Adrenal gland (tissue), 12 donors: ENCODE data around the gene NYNRIN. TPM values are rescaled to one million over a fixed set of nuclear protein-coding genes. Genes with fewer than 3 reads are reported as not detected.
"Not testable (repeated sequence)": the region's sequence is repeated elsewhere in the genome, so short reads cannot be mapped to it uniquely, and the experiment has no call there.

Source experiments
- DNase-seq, 7 donors: peaks; one replicate each; pipeline ENCODE4 v3.0.0-alpha.2; 2019 to 2020
- H3K27ac ChIP-seq, 5 donors: fragments of 200-600 bp; sonication (generic) in 4 of 5; 1 replicate in 3 of 5; 2 replicates in 2 of 5; pipeline versions ENCODE4 v1.5.1 to v1.8.0; 2016 to 2020; ENCODE audit warnings: mild to moderate bottlenecking in 1 of 5
- H3K27me3 ChIP-seq: fragments of 200-600 bp; 2 replicates; pipeline ENCODE4 v1.8.0; 2021
- H3K36me3 ChIP-seq, 2 donors: fragments of 200-600 bp; replicated peaks in 1 of 2; 1 replicate in 1 of 2; 2 replicates in 1 of 2; pipeline versions ENCODE4 v1.5.1 to v1.8.0; 2018 to 2022
- H3K4me1 ChIP-seq, 2 donors: fragments of 200-600 bp; replicated peaks in 1 of 2; 1 replicate in 1 of 2; 2 replicates in 1 of 2; pipeline versions ENCODE4 v1.5.1 to v1.8.0; 2018 to 2021
- H3K4me3 ChIP-seq, 4 donors: fragments of 200-600 bp; sonication (generic) in 3 of 4; one replicate each; pipeline ENCODE4 v1.5.1; 2016 to 2018
- H3K9me3 ChIP-seq, 3 donors: fragments of 200-600 bp; sonication (generic) in 1 of 3; replicated peaks in 1 of 3; 1 replicate in 2 of 3; 2 replicates in 1 of 3; pipeline versions ENCODE4 v1.5.1 to v1.8.0; 2016 to 2021
- CTCF ChIP-seq, 6 experiments: fragments of 450-650 bp in 4 of 6; fragments of 200-600 bp in 2 of 6; sonication (generic) in 1 of 6; IDR thresholded peaks; 1 replicate in 5 of 6; 2 replicates in 1 of 6; pipeline versions ENCODE4 v1.5.1 to v1.8.0; 2016 to 2021; ENCODE audit warnings: antibody characterized with exemption in 6 of 6, mild to moderate bottlenecking in 2 of 6, moderate library complexity in 1 of 6
- POLR2A ChIP-seq, 2 donors: fragments of 450-650 bp; IDR thresholded peaks; one replicate each; pipeline ENCODE4 v1.6.1; 2017; ENCODE audit warnings: antibody characterized with exemption in 2 of 2, mild to moderate bottlenecking in 2 of 2, moderate library complexity in 1 of 2
- WGBS, 4 donors: extraction: QIAGEN DNeasy Blood & Tissue Kit in 2 of 4; methylation state at CpG; one replicate each; pipeline versions ENCODE4 v1.1.5 to v1.1.7; 2013 to 2017; 5-methylcytosine and 5-hydroxymethylcytosine counted together
- intact Hi-C, 2 donors: fragments of 100-400 bp; cut with DNase I; formaldehyde crosslinking; loops; one replicate each; pipeline versions ENCODE4 v1.14.1 to v1.15.0; 2022 to 2023
- polyA plus RNA-seq, 3 donors: library from polyadenylated mRNA; stranded (reverse); fragments of 200-250 nt in 2 of 3; fragments of 350-450 nt in 1 of 3; fragmentation: Illumina TruSeq in 1 of 3; extraction: RNeasy Lipid Tissue Mini Kit (QIAGEN cat#74804) in 1 of 3; gene quantifications; one replicate each; pipeline ENCODE4 v1.2.3, GENCODE V29; 2013 to 2014
- total RNA-seq, 9 donors: library from RNA; depleted of rRNA in 4 of 9; stranded (reverse); fragments of >200 nt in 4 of 9; fragments of 120-200 nt in 1 of 9; fragmentation: NEBNext Ultra II Directional in 1 of 9; extraction: Animal tissue kit (Norgen Biotek cat#: 25700) in 1 of 9; gene quantifications; one replicate each; pipeline versions ENCODE4 v1.1.0 to v1.2.4, GENCODE V29; 2013 to 2023
- donor health status: healthy with polysubstance abuse.
- donor health status: Bipolar disorder and iron deficiency.
- donor health status: DM: yes; HTN: yes; CAD: no.
- donor health status: DM: no; HTN: no; CAD: no.
- donor health status: DM: no; HTN: no; CAD: no.
- donor health status: DM: yes; HTN: yes; CAD: no.

NYNRIN gene
- total and polyA plus RNA-seq, 12 donors: 2.2 to 11.0 (median 6.7) TPM

GRCh38 chr14:24382064-24382371, 16.8 kb upstream of the NYNRIN start:
- intact Hi-C loops: no loop called here
- DNase-seq: peak in 1 of 7 donors; percentile 63
- no peaks in the 10 kb centered on the region for H3K9me3 ChIP-seq
- no peak for TF ChIP-seq CTCF (IDR thresholded peaks at IDR 0.05)
- TF ChIP-seq POLR2A (IDR thresholded peaks at IDR 0.05): no peak
- H3K27me3 ChIP-seq: no peaks in the 10 kb centered on the region
- H3K4me3 ChIP-seq: no peak overlapping the region
- peak overlapping the region in 2 of 5 donors; percentile 22 to 29 for H3K27ac ChIP-seq
- no peaks in the 10 kb centered on the region for H3K4me1 ChIP-seq
- H3K36me3 ChIP-seq: no peaks in the 10 kb centered on the region
- 57 to 83% (median 64%) methylated on average over 4 of the region's 4 CpGs for WGBS, 4 donors

- no peak for DNase-seq
- intact Hi-C loops: no loop called here
- H3K27ac ChIP-seq: no peak overlapping the region
- no peaks in the 10 kb centered on the region for H3K27me3 ChIP-seq
- peaks cover 0 to 6% of the 10 kb centered on the region in 2 donors for H3K4me1 ChIP-seq
- no peaks in the 10 kb centered on the region for H3K9me3 ChIP-seq
- TF ChIP-seq POLR2A (IDR thresholded peaks at IDR 0.05): no peak
- TF ChIP-seq CTCF (IDR thresholded peaks at IDR 0.05): no peak
- no peak overlapping the region for H3K4me3 ChIP-seq
- no peaks in the 10 kb centered on the region for H3K36me3 ChIP-seq
- WGBS, 4 donors: 82 to 88% (median 85%) methylated on average over 4 of the region's 4 CpGs
Measured at GRCh38 chr14:24384169-24384568, 14.6 kb upstream of the NYNRIN start.

- intact Hi-C loops: no loop called here
- peaks cover 0 to 8% of the 10 kb centered on the region in 2 donors for H3K4me1 ChIP-seq
- no peaks in the 10 kb centered on the region for H3K27me3 ChIP-seq
- no peak for DNase-seq
- H3K36me3 ChIP-seq: no peaks in the 10 kb centered on the region
- WGBS, 4 donors: 72 to 80% (median 76%) methylated on average over 4 of the region's 4 CpGs
- no peak overlapping the region for H3K4me3 ChIP-seq
- no peak for TF ChIP-seq POLR2A (IDR thresholded peaks at IDR 0.05)
- TF ChIP-seq CTCF (IDR thresholded peaks at IDR 0.05): no peak
- no peak overlapping the region for H3K27ac ChIP-seq
- H3K9me3 ChIP-seq: no peaks in the 10 kb centered on the region
Measured at GRCh38 chr14:24385524-24385923, 13.3 kb upstream of the NYNRIN start.

GRCh38 chr14:24387009-24387345, 11.8 kb upstream of the NYNRIN start:
- Histone ChIP-seq H3K27ac (no peak overlapping the region), H3K4me1 (peaks cover 0 to 8% of the 10 kb centered on the region in 2 donors), H3K9me3 (no peaks in the 10 kb centered on the region), H3K4me3 (no peak overlapping the region), H3K27me3 (no peaks in the 10 kb centered on the region), H3K36me3 (no peaks in the 10 kb centered on the region)
- WGBS, 4 donors: 73 to 95% (median 82%) methylated on average over 2 of the region's 2 CpGs
- peak in 1 of 7 donors; percentile 14 for DNase-seq
- intact Hi-C loops: no loop called here
- TF ChIP-seq CTCF (IDR thresholded peaks at IDR 0.05) (no peak), POLR2A (IDR thresholded peaks at IDR 0.05) (no peak)

- H3K36me3 ChIP-seq, H3K27ac ChIP-seq, H3K27me3 ChIP-seq, intact Hi-C loops, H3K4me3 ChIP-seq, H3K9me3 ChIP-seq, H3K4me1 ChIP-seq: not testable (repeated sequence)
- WGBS, 4 donors: 76 to 86% (median 82%) methylated on average over 5 of the region's 5 CpGs
- DNase-seq: peak in 1 of 7 donors; percentile 28
Measured at GRCh38 chr14:24387579-24387978, 11.2 kb upstream of the NYNRIN start.
